GM23248 (cell line): Measurements from ENCODE around the gene ALOXE3.

Source experiments
- EZH2 ChIP-seq: fragments of 200-600 bp; sonication (generic); IDR thresholded peaks from 2 replicates; pipeline ENCODE4 v1.6.1; 2018; ENCODE audit warnings: antibody characterized with exemption, mild to moderate bottlenecking; ENCODE audit not compliant: insufficient read depth, poor library complexity, severe bottlenecking
- EZH2phosphoT487 ChIP-seq: fragments of 200-600 bp; sonication (generic); IDR thresholded peaks from 2 replicates; pipeline ENCODE4 v1.6.1; 2018; ENCODE audit warnings: antibody characterized with exemption, moderate library complexity, mild to moderate bottlenecking, low read depth; ENCODE audit not compliant: insufficient read depth

GRCh38 chr17:8081876-8082275, 36.4 kb downstream of the ALOXE3 start:
- no peak for TF ChIP-seq EZH2phosphoT487
- no peak for TF ChIP-seq EZH2
